AG04449 (cell line): ENCODE data around the gene CAMK2G.
A peak's percentile ranks its signal among the peaks of the same experiment; 100 is the strongest.
"Not testable (repeated sequence)": the region's sequence is repeated elsewhere in the genome, so short reads cannot be mapped to it uniquely, and the experiment has no call there.

ENCODE experiments used
- CTCF ChIA-PET: fragments of 350-600 bp; formaldehyde crosslinking; extraction: SDS; loops from one replicate; lab custom pipeline; 2021; ENCODE audit warnings: antibody characterized with exemption; lab: Yijun Ruan, JAX
- POLR2A ChIA-PET: fragments of 400-600, 350-600 bp; formaldehyde crosslinking; extraction: SDS; loops from one replicate; lab custom pipeline; 2020; ENCODE audit warnings: antibody characterized with exemption, inconsistent platforms; lab: Yijun Ruan, JAX
- DNase-seq: peaks from one replicate; pipeline ENCODE4 v3.0.0-alpha.2; 2010; ENCODE audit warnings: low read depth, low spot score
- H3K4me3 ChIP-seq: 2 replicates; pipeline ENCODE4 v1.5.1; 2011; ENCODE audit warnings: low read depth, mild to moderate bottlenecking, control low read depth, low read length
- TF ChIP-seq, protein P1 (sequence below): IDR thresholded peaks from one replicate; pipeline ENCODE4 v1.5.1; 2011; ENCODE audit warnings: mild to moderate bottlenecking, moderate library complexity, low read length, control low read depth, inconsistent platforms; ENCODE audit not compliant: insufficient read depth; ENCODE audit errors: missing control alignments

Gene CAMK2G

DNA sequence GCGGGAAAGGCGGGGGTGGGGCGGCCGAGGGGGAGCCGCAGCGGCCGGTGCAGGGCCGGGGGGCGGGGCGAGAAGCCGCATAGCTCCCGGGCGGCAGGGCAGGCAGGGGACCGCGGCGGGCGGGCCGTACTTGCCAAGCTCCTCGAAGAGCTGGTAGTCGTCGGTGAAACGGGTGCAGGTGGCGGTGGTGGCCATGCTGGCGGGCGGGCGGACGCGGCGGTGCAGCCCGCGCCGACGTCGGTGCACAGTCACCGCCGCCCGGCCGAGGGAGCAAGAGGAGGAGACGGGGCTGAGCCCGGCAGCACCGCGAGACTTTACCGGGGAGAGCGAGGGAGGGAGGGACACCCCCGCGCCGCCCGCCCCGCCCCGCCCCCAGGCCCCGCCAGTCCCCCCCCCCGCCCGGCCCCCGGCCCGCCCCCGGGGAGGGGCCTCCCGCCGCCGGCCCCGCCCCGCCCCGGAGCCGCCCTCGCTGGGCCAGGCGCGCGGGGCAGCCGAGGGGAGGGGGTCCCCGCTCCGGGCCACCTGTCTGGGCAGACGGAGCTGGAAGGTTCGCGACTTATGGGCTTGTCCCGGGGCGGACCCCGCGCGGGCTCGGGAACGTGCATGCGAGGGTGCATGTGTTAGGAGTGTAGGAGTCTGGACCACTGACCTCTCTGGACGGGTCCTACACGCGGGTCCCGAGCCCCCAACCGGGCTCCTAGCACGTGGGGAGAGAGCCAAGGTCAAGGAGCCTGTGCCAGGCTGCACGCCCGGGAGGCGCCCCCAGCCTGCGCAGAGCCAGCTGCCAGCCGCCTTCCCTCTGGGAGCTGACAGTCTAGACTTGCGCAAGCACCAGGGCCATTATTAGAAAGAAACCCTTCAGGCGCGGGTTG is at the start of gene CAMK2G:
Gene CAMK2G (minus strand): TSS at position 289 of the 872 bp plus-strand sequence. CDS start 94 bp downstream, at position 195.
- TF ChIP-seq, protein P1, sequence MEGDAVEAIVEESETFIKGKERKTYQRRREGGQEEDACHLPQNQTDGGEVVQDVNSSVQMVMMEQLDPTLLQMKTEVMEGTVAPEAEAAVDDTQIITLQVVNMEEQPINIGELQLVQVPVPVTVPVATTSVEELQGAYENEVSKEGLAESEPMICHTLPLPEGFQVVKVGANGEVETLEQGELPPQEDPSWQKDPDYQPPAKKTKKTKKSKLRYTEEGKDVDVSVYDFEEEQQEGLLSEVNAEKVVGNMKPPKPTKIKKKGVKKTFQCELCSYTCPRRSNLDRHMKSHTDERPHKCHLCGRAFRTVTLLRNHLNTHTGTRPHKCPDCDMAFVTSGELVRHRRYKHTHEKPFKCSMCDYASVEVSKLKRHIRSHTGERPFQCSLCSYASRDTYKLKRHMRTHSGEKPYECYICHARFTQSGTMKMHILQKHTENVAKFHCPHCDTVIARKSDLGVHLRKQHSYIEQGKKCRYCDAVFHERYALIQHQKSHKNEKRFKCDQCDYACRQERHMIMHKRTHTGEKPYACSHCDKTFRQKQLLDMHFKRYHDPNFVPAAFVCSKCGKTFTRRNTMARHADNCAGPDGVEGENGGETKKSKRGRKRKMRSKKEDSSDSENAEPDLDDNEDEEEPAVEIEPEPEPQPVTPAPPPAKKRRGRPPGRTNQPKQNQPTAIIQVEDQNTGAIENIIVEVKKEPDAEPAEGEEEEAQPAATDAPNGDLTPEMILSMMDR = no peak
- ChIA-PET CTCF (interaction anchor here (1.2 to 17.1 kb wide), 6 partner anchors 11 to 100 kb away, joined by 3 to 518 read pairs (median 10); no protein-coding TSS in a partner anchor), POLR2A (interaction anchor here (1.2 kb wide), 1 partner anchor 24 kb away, joined by 6 read pairs; no protein-coding TSS in a partner anchor)
- DNase-seq = no peak
- peak within 1 kb of the TSS; percentile 76 for H3K4me3 ChIP-seq

DNA sequence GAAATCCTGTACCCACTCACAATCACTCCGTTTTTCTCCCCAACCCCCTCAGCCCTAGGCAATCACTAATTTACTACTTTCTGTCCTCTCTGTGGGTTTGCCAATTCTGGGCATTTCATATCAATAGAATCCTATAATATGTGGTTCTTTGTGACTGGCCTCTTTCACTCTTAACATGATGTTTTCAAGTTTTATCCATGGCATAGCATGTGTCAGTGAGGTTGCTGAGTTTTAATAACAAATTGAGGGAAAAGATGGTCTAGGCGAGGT is 48.4 kb upstream of the CAMK2G start:
- CTCF ChIA-PET = interaction anchor here (1.7 kb wide), 1 partner anchor 18 kb away, joined by 5 read pairs; no protein-coding TSS in a partner anchor
- POLR2A ChIA-PET = no interaction called here
- DNase-seq = no peak
- TF ChIP-seq, protein P1 = no peak
- H3K4me3 ChIP-seq = no peak overlapping the region

DNA sequence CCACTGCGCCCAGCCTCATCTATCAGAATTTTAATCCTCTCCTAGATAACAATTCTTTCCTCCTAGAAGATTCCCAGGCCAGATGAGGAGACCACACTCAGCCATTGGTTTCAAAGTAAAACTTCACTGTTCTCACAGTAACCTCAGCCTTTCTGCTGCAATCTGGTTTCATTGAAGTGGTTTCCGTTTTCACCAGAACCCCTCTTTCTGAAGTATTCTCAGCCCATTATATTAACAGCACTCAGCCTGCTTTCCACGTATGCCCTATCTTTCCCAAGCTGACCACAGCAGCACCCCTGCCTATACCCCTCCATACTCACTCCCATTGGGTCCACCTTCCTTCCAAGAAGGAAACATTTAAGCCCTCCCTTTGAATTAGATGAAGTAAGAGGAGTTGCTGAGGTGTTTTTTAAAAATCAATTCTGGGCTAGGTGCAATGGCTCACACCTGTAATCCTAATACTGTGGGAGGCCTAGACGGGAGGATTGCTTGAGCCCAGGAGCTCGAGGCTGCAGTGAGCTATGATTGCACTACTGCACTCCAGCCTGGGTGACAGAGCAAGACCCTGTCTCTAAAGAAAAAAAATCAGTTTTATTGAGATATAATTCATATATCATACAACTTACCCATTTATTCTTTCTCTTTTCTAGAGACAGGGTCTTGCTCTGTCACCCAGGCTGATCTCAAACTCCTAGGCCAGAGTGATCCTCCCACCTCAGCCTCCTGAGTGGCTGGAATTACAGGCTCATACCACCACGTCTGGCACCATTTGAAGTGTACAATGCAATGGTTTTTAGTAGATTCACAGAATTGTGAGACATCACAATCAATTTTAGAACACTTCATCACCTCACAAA is 47.9 kb upstream of the CAMK2G start:
- TF ChIP-seq, protein P1 = no peak
- ChIA-PET POLR2A (no interaction called here), CTCF (interaction anchor here (1.7 kb wide), 1 partner anchor 18 kb away, joined by 5 read pairs; no protein-coding TSS in a partner anchor)
- H3K4me3 ChIP-seq = no peak overlapping the region
- DNase-seq = no peak

DNA sequence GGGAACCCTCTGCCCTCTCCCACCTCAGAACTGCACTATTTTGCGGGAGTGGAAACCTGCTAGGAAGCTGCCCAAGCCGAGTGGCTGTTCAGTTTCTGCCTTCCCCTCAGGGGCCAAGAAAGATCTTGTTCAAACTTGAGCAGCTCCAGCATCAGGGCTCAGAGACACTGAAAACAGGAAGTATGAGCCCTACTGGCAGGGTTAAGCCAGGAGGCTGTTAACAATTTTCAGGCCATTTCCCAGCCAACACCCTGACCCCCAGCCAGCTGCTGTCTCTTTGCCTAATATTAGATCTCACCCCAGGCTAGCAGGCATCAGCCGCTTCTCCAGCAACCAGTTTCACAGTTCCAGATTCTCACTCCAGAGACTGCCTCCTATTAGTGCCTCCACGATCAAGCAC is 45.7 kb upstream of the CAMK2G start:
- ChIA-PET CTCF (interaction anchor here (0.7 to 4.6 kb wide), 8 partner anchors 9 to 41 kb away, joined by 3 to 15 read pairs (median 4); no protein-coding TSS in a partner anchor), POLR2A (no interaction called here)
- TF ChIP-seq, protein P1 = no peak
- DNase-seq = no peak
- H3K4me3 ChIP-seq = no peak overlapping the region

DNA sequence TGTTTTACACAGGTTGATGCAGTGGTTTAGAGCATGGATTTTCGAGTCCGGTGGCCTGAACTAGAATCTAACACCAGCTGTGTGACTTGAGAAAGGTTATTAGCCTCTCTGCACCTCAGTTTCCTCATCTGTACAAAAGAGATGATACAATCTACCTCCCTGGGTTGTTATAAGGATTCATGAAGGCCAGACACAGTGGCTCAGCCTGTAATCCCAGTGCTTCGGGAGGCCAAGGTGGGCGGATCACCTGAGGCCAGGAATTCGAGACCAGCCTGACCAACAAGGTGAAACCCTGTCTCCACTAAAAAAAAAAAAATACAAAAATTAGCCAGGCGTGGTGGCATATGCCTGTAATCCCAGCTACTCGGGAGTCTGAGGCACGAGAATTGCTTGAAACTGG is 45.1 kb upstream of the CAMK2G start:
- CTCF ChIA-PET = interaction anchor here (0.7 to 4.6 kb wide), 8 partner anchors 10 to 40 kb away, joined by 3 to 15 read pairs (median 4); no protein-coding TSS in a partner anchor
- DNase-seq, POLR2A ChIA-PET, H3K4me3 ChIP-seq: not testable (repeated sequence)

DNA sequence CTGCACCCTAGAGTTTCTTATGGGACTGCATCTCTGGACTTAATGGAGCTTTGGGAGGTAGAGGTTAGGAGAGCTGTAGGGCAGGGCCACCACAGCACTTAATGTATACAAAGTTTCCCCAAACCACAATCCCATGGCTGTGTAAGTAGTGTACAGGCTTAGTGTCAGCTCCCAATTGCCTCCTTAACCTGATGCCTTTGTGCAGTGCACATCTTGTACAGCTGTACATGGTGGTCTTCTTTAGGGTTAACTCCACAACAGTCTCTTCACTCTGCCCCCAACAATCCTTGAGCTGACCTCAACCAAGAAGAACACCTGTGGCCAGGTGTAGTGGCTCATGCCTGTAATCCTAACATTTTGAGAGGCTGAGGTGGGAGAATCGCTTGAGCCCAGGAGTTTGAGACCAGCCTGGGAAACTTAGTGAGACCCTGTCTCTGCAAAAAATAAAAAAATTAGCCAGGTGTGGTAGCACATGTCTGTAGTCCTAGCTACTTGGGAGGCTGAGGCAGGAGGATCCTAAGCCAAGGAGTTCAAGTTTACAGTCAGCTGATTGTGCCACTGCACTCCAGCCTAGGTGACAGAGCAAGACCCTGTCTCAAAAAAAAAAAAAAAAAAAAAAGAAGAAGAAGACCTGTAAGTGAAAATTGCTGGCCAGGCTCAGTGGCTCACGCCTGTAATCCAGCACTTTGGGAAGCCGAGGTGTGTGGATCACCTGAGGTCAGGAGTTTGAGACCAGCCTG is 43.4 kb upstream of the CAMK2G start:
- ChIA-PET CTCF (interaction anchor here (0.8 to 4.6 kb wide), 8 partner anchors 11 to 163 kb away, joined by 3 to 21 read pairs (median 4); no protein-coding TSS in a partner anchor), POLR2A (interaction anchor here (1.0 kb wide), 1 partner anchor 31 kb away, joined by 3 read pairs; no protein-coding TSS in a partner anchor)
- DNase-seq = no peak
- TF ChIP-seq, protein P1 = no peak
- H3K4me3 ChIP-seq = no peak overlapping the region
